MM.1S (cell line): ENCODE data around the gene CWC27.

Experiments
- EZH2 ChIP-seq: fragments of 300-600 bp; sonication (generic); optimal IDR thresholded peaks from 2 replicates; pipeline ENCODE3; 2017; ENCODE audit warnings: low read depth, mild to moderate bottlenecking, antibody characterized with exemption, low read length, mixed read lengths
- TF ChIP-seq, protein P1 (sequence below): fragments of 300-600 bp; sonication (generic); IDR thresholded peaks from 2 replicates; pipeline ENCODE4 v1.5.1; 2016; ENCODE audit warnings: antibody characterized with exemption, low read length, mixed read lengths

- TF ChIP-seq, protein P1, sequence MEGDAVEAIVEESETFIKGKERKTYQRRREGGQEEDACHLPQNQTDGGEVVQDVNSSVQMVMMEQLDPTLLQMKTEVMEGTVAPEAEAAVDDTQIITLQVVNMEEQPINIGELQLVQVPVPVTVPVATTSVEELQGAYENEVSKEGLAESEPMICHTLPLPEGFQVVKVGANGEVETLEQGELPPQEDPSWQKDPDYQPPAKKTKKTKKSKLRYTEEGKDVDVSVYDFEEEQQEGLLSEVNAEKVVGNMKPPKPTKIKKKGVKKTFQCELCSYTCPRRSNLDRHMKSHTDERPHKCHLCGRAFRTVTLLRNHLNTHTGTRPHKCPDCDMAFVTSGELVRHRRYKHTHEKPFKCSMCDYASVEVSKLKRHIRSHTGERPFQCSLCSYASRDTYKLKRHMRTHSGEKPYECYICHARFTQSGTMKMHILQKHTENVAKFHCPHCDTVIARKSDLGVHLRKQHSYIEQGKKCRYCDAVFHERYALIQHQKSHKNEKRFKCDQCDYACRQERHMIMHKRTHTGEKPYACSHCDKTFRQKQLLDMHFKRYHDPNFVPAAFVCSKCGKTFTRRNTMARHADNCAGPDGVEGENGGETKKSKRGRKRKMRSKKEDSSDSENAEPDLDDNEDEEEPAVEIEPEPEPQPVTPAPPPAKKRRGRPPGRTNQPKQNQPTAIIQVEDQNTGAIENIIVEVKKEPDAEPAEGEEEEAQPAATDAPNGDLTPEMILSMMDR, result no peak
- TF ChIP-seq EZH2, result no peak
These were observed 251.8 kb downstream of the CWC27 start for GRCh38 chr5:65020492-65020891.
